CD4-positive, alpha-beta memory T cell (primary cell): ENCODE measurements around the gene UNC5CL. TPM values are rescaled to one million over a fixed set of nuclear protein-coding genes. Genes with fewer than 3 reads are reported as not detected.

Source experiments
- CTCF ChIA-PET: fragments of 350-600 bp; sonication (Branson Sonifier 250); formaldehyde crosslinking; loops from one replicate; lab custom pipeline; 2021; ENCODE audit warnings: inconsistent platforms; ENCODE audit not compliant: partially characterized antibody; lab: Charles Lee
- POLR2A ChIA-PET: fragments of 350-600 bp; sonication (Branson Sonifier 250); formaldehyde crosslinking; loops from one replicate; lab custom pipeline; 2021; ENCODE audit not compliant: partially characterized antibody; lab: Charles Lee
- DNase-seq, 5 donors: peaks; one replicate each; pipeline versions ENCODE4 v3.0.0 to v3.0.0-alpha.2; 2020 to 2022; ENCODE audit warnings: mixed read lengths in 1 of 5
- H3K27ac ChIP-seq: one replicate; pipeline ENCODE4 v1.7.0; 2013; ENCODE audit warnings: low read depth, low read length
- H3K27me3 ChIP-seq: 2 replicates; pipeline ENCODE4 v1.7.0; 2013; ENCODE audit warnings: mild to moderate bottlenecking, low read length, moderate library complexity; ENCODE audit not compliant: insufficient read depth
- H3K36me3 ChIP-seq: 2 replicates; pipeline ENCODE4 v1.7.0; 2013; ENCODE audit warnings: mild to moderate bottlenecking, low read length, moderate library complexity; ENCODE audit not compliant: insufficient read depth
- H3K4me1 ChIP-seq: 2 replicates; pipeline ENCODE4 v1.7.0; 2013; ENCODE audit warnings: mild to moderate bottlenecking, low read length, moderate library complexity; ENCODE audit not compliant: insufficient read depth
- H3K4me3 ChIP-seq, 2 donors: one replicate each; pipeline ENCODE4 v1.7.0; 2013; ENCODE audit warnings: low read length in 2 of 2, mild to moderate bottlenecking in 1 of 2
- H3K9me3 ChIP-seq, 2 donors: one replicate each; pipeline ENCODE4 v1.7.0; 2013; ENCODE audit warnings: low read length in 2 of 2, control low read depth in 1 of 2; ENCODE audit not compliant: control insufficient read depth in 1 of 2
- H3K27ac Mint-ChIP-seq, 7 donors: one replicate each; pipeline ENCODE4 v1.8.0; 2020 to 2021; ENCODE audit warnings: mixed read lengths in 7 of 7, mild to moderate bottlenecking in 6 of 7, inconsistent platforms in 3 of 7, moderate library complexity in 3 of 7
- H3K27me3 Mint-ChIP-seq, 2 donors: one replicate each; pipeline ENCODE4 v1.8.0; 2020 to 2021; ENCODE audit warnings: mixed read lengths in 2 of 2
- H3K36me3 Mint-ChIP-seq, 2 donors: one replicate each; pipeline ENCODE4 v1.8.0; 2020 to 2021; ENCODE audit warnings: mixed read lengths in 2 of 2, inconsistent platforms in 1 of 2, mild to moderate bottlenecking in 1 of 2
- H3K4me1 Mint-ChIP-seq, 4 donors: one replicate each; pipeline ENCODE4 v1.8.0; 2020 to 2021; ENCODE audit warnings: mixed read lengths in 4 of 4, mild to moderate bottlenecking in 1 of 4
- H3K4me3 Mint-ChIP-seq, 8 donors: one replicate each; pipeline ENCODE4 v1.8.0; 2020 to 2021; ENCODE audit warnings: mixed read lengths in 8 of 8, mild to moderate bottlenecking in 7 of 8, moderate library complexity in 6 of 8, inconsistent platforms in 3 of 8
- H3K9me3 Mint-ChIP-seq, 8 donors: one replicate each; pipeline ENCODE4 v1.8.0; 2020 to 2021; ENCODE audit warnings: mixed read lengths in 8 of 8, mild to moderate bottlenecking in 5 of 8, inconsistent platforms in 3 of 8, moderate library complexity in 1 of 8
- intact Hi-C: fragments of 100-400 bp; cut with micrococcal nuclease; formaldehyde crosslinking; loops from one replicate; pipeline ENCODE4 v1.15.1; 2023
- polyA plus RNA-seq, 2 donors: library from polyadenylated mRNA; unstranded; fragments of 300-500 nt; fragmentation: Illumina TruSeq; gene quantifications; one replicate each; pipeline ENCODE4 v1.2.3, GENCODE V29; 2021
- total RNA-seq, 2 experiments: library from RNA; stranded (reverse); gene quantifications; one replicate each; pipeline ENCODE4 v1.2.3, GENCODE V29; 2021

UNC5CL gene
- total and polyA plus RNA-seq, 4 experiments from 2014 or later, result 0.13 to 6.4 (median 3.5) TPM

GRCh38 chr6:41042226-41043055 lies 3.4 kb upstream of the UNC5CL start, which contains the start of gene TSPO2:
TSPO2 (plus strand) TSS chr6:41042467; CDS start chr6:41042986, 519 bp downstream.
- H3K4me3 ChIP-seq, result no peak within 1 kb of the TSS
- no peak for DNase-seq
- ChIA-PET POLR2A (interaction anchor here (1.4 kb wide), 1 partner anchor 14 kb away, joined by 3 read pairs; no protein-coding TSS in a partner anchor), CTCF (interaction anchor here (1.0 to 4.7 kb wide), 2 partner anchors 16 to 45 kb away, joined by 3 to 46 read pairs; no protein-coding TSS in a partner anchor)
- no peaks in the 10 kb centered on the region for H3K27me3 Mint-ChIP-seq
- no peaks in the 10 kb centered on the region for H3K27me3 ChIP-seq
- H3K36me3 ChIP-seq, result no peaks in the 10 kb centered on the region
- no peak within 1 kb of the TSS for H3K27ac ChIP-seq
- no peaks in the 10 kb centered on the region for H3K9me3 ChIP-seq
- H3K4me1 Mint-ChIP-seq, result peaks cover 0 to 7% (median under 1%) of the 10 kb centered on the region in 4 donors
- H3K4me1 ChIP-seq, result no peaks in the 10 kb centered on the region
- peaks cover 0 to 5% of the 10 kb centered on the region in 2 donors for H3K36me3 Mint-ChIP-seq
- H3K9me3 Mint-ChIP-seq, result no peaks in the 10 kb centered on the region
- intact Hi-C loops, result no loop called here
- H3K27ac Mint-ChIP-seq, result peak within 1 kb of the TSS in 3 of 7 donors; percentile 1 to 72 (median 46)
- no peak within 1 kb of the TSS for H3K4me3 Mint-ChIP-seq

DNA sequence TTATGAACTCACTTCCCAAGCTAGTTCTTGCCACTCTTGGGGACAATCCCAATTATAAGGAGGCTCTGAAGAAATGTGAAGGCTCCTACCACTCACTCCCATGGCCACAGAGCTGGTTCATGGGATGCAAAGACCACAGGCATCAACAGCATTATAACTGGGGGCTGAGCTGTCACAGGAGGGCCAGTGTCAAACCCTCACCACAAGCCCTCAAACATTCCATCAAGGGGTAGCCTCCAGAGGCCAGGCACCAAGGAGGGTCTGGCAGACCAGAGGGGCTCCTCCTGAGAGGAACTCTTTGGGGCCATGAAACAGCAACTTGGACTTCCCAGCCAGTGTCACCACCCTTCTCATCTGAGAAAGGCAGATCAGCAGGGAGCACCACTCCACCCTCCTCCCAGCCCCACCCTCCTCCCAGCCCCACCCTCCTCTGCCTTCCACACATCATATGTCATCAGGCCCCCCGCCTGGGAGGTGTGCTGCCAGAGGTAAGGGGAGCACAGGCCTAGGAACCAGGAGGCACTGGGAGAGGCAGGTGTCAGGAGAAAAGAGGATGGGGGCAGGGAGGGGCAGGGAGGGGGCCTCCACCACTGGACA lies 2.0 kb upstream of the UNC5CL start:
- Histone ChIP-seq H3K36me3 (no peaks in the 10 kb centered on the region), H3K4me1 (no peaks in the 10 kb centered on the region), H3K27me3 (no peaks in the 10 kb centered on the region), H3K27ac (no peak overlapping the region), H3K9me3 (no peaks in the 10 kb centered on the region), H3K4me3 (no peak overlapping the region)
- no peaks in the 10 kb centered on the region for H3K9me3 Mint-ChIP-seq
- H3K4me3 Mint-ChIP-seq, result no peak overlapping the region
- peaks cover 0 to 7% (median under 1%) of the 10 kb centered on the region in 4 donors for H3K4me1 Mint-ChIP-seq
- DNase-seq, result no peak
- CTCF ChIA-PET, result interaction anchor here (2.3 to 4.7 kb wide), 5 partner anchors 8 to 37 kb away, joined by 6 to 46 read pairs (median 11); no protein-coding TSS in a partner anchor
- POLR2A ChIA-PET, result no interaction called here
- no peak overlapping the region for H3K27ac Mint-ChIP-seq
- intact Hi-C loops, result no loop called here
- H3K27me3 Mint-ChIP-seq, result no peaks in the 10 kb centered on the region
- peaks cover 0 to 3% of the 10 kb centered on the region in 2 donors for H3K36me3 Mint-ChIP-seq

- Mint-ChIP-seq H3K9me3 (no peaks in the 10 kb centered on the region), H3K27ac (no peak overlapping the region), H3K4me1 (peaks cover 0 to 7% (median under 1%) of the 10 kb centered on the region in 4 donors), H3K27me3 (no peaks in the 10 kb centered on the region), H3K36me3 (peaks cover 0 to 3% of the 10 kb centered on the region in 2 donors), H3K4me3 (no peak overlapping the region)
- intact Hi-C loops, result no loop called here
- CTCF ChIA-PET, result interaction anchor here (0.8 to 4.7 kb wide), 13 partner anchors 9 to 160 kb away, joined by 3 to 46 read pairs (median 5); no protein-coding TSS in a partner anchor
- no peak for DNase-seq
- Histone ChIP-seq H3K4me1 (no peaks in the 10 kb centered on the region), H3K36me3 (no peaks in the 10 kb centered on the region), H3K27me3 (no peaks in the 10 kb centered on the region), H3K4me3 (no peak overlapping the region), H3K27ac (no peak overlapping the region), H3K9me3 (no peaks in the 10 kb centered on the region)
- POLR2A ChIA-PET, result interaction anchor here (1.3 to 1.4 kb wide), 2 partner anchors 13 to 32 kb away, joined by 3 to 4 read pairs; partner anchors contain the start of genes NFYA and OARD1
Measured at GRCh38 chr6:41040101-41040939, 1.3 kb upstream of the UNC5CL start.

- Mint-ChIP-seq H3K27ac (peak overlapping the region in 1 of 7 donors; percentile 1), H3K9me3 (no peaks in the 10 kb centered on the region), H3K4me3 (no peak overlapping the region), H3K36me3 (peaks cover 0 to 4% of the 10 kb centered on the region in 2 donors), H3K27me3 (no peaks in the 10 kb centered on the region), H3K4me1 (peaks cover 0 to 7% (median under 1%) of the 10 kb centered on the region in 4 donors)
- Histone ChIP-seq H3K4me1 (no peaks in the 10 kb centered on the region), H3K36me3 (no peaks in the 10 kb centered on the region), H3K27ac (no peak overlapping the region), H3K9me3 (no peaks in the 10 kb centered on the region), H3K27me3 (no peaks in the 10 kb centered on the region), H3K4me3 (no peak overlapping the region)
- POLR2A ChIA-PET, result no interaction called here
- DNase-seq, result no peak
- intact Hi-C loops, result no loop called here
- CTCF ChIA-PET, result interaction anchor here (0.7 to 4.7 kb wide), 10 partner anchors 10 to 271 kb away, joined by 3 to 46 read pairs (median 8); partner anchors contain the start of gene NFYA
Measured at GRCh38 chr6:41038205-41038604, 816 bp downstream of the UNC5CL start.

DNA sequence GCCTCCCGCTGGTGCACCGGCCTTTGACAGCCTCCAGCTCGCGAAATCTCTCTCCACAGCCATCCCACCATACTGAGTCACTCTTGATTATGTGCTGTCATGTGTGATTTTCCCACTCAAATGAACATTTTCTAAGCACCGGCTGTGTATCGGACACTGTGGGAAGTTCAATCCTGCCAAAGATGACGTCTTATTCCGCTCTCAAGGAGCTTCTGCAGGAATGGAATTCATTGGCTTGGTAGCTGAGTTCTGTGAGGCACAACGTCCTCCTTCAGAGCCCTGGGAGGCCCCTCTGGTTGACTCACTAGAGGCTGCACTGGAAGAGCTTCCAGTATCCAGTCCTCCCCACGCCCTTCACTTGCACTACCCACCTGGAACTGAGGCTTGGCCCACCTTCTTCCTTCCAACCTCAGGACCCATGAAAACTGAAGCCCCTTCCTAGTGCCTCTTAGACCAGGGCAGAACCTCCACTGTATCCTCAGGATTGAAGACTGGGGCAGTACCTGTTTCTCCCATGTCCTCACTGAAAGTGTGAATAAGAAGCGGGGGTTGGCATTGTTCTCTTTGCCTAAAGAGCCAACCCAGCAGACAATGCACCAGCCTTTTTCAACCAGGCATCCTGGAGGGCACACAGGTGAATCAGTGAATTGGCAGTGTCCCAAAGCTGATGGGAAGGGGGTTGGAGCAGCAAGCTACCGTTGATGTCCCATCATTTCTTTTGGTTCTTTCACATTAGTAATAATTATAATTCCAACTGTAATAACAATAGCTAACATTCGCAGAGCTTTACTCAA lies 1.7 kb downstream of the UNC5CL start:
- no peak overlapping the region for H3K27ac ChIP-seq

GRCh38 chr6:41036601-41037000 lies 2.4 kb downstream of the UNC5CL start:
- ChIA-PET CTCF (interaction anchor here (0.8 to 3.3 kb wide), 6 partner anchors 8 to 32 kb away, joined by 3 to 34 read pairs (median 11); no protein-coding TSS in a partner anchor), POLR2A (interaction anchor here (0.6 to 0.8 kb wide), 2 partner anchors 8 to 36 kb away, joined by 3 to 5 read pairs; partner anchors contain the start of gene NFYA)
- Histone ChIP-seq H3K36me3 (no peaks in the 10 kb centered on the region), H3K9me3 (no peaks in the 10 kb centered on the region), H3K4me3 (no peak overlapping the region), H3K27ac (no peak overlapping the region), H3K4me1 (no peaks in the 10 kb centered on the region), H3K27me3 (no peaks in the 10 kb centered on the region)
- no peak for DNase-seq
- no peaks in the 10 kb centered on the region for H3K27me3 Mint-ChIP-seq
- no peaks in the 10 kb centered on the region for H3K9me3 Mint-ChIP-seq
- H3K36me3 Mint-ChIP-seq, result peaks cover 0 to 2% of the 10 kb centered on the region in 2 donors
- H3K27ac Mint-ChIP-seq, result no peak overlapping the region
- intact Hi-C loops, result no loop called here
- H3K4me1 Mint-ChIP-seq, result peaks cover 0 to 7% (median under 1%) of the 10 kb centered on the region in 4 donors
- no peak overlapping the region for H3K4me3 Mint-ChIP-seq

More for the DNA sequence above, 1.7 kb downstream of the UNC5CL start:
- Histone ChIP-seq H3K9me3 (no peaks in the 10 kb centered on the region), H3K27me3 (no peaks in the 10 kb centered on the region), H3K4me1 (no peaks in the 10 kb centered on the region), H3K4me3 (no peak overlapping the region), H3K36me3 (no peaks in the 10 kb centered on the region)
- Mint-ChIP-seq H3K36me3 (peaks cover 0 to 2% of the 10 kb centered on the region in 2 donors), H3K4me3 (no peak overlapping the region), H3K27me3 (no peaks in the 10 kb centered on the region), H3K9me3 (no peaks in the 10 kb centered on the region), H3K4me1 (peaks cover 0 to 7% (median under 1%) of the 10 kb centered on the region in 4 donors), H3K27ac (no peak overlapping the region)
- no peak for DNase-seq
- POLR2A ChIA-PET, result interaction anchor here (0.8 kb wide), 1 partner anchor 9 kb away, joined by 5 read pairs; no protein-coding TSS in a partner anchor
- CTCF ChIA-PET, result interaction anchor here (0.8 to 3.3 kb wide), 9 partner anchors 9 to 272 kb away, joined by 3 to 34 read pairs (median 3); partner anchors contain the start of gene NFYA
- intact Hi-C loops, result no loop called here
